K562 (cell line): Measurements from ENCODE around the gene SLC2A13.

Source experiments
- BMI1 ChIP-seq: fragments of 150-350 bp; IDR thresholded peaks from 2 replicates; pipeline ENCODE4 v1.6.1; 2014; ENCODE audit warnings: low read length
- KDM5B ChIP-seq: fragments of 200-600 bp; sonication (generic); IDR thresholded peaks from 2 replicates; pipeline ENCODE4 v1.6.1; 2012; ENCODE audit warnings: low read depth, mild to moderate bottlenecking, moderate library complexity, low read length, control low read depth, inconsistent platforms; ENCODE audit not compliant: insufficient replicate concordance
- MYBL2 ChIP-seq, 2 experiments: fragments of 450-650 bp in 1 of 2; sonication (generic) in 1 of 2; formaldehyde crosslinking in 1 of 2; IDR thresholded peaks; 2 replicates each; pipeline versions ENCODE4 v1.6.1 to v1.8.1; 2017 to 2022; ENCODE audit warnings: borderline replicate concordance in 1 of 2, inconsistent platforms in 1 of 2, low read depth in 1 of 2, mild to moderate bottlenecking in 1 of 2, missing genetic modification reagents in 1 of 2, moderate library complexity in 1 of 2
- TEAD4 ChIP-seq, 2 experiments: sonication (generic) in 1 of 2; formaldehyde crosslinking in 1 of 2; IDR thresholded peaks; 2 replicates each; pipeline versions ENCODE4 v1.6.1 to v1.8.0; 2012 to 2022; ENCODE audit warnings: borderline replicate concordance in 1 of 2, inconsistent platforms in 1 of 2, low read length in 1 of 2, mild to moderate bottlenecking in 1 of 2, missing genetic modification reagents in 1 of 2
- ZNF24 ChIP-seq: fragments of 450-650 bp; IDR thresholded peaks from 2 replicates; pipeline ENCODE4 v1.6.1; 2016
- TF ChIP-seq, protein P1 (sequence below), 3 experiments: IDR thresholded peaks in 2 of 3; conservative IDR thresholded peaks in 1 of 3; 2 replicates each; pipeline ENCODE4 v1.5.1; 2011 to 2012; ENCODE audit warnings: low read length in 3 of 3, mild to moderate bottlenecking in 3 of 3, control low read depth in 2 of 3, improper control_type of control experiment in 1 of 3, inconsistent platforms in 1 of 3, low read depth in 1 of 3, mixed read lengths in 1 of 3, moderate library complexity in 1 of 3; ENCODE audit not compliant: insufficient read depth in 2 of 3

DNA sequence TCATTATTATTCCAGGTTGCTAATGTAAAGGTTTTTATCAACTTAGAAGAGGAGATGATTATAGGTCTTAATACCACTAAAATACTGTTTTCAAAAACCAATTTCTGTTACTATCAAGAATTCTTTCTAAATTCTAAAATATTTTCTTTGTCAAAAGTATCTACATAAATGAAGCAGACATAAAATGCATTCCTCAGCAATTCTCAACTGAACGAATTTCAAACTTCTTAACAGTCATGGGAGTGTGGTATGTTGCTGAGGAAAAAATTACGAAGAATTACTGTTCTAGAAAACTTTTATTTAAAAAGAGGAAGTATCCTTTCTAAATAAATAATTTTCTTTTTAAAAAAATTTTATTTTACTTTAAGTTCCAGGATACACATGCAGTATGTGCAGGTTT lies 146.4 kb downstream of the SLC2A13 start:
- TF ChIP-seq MYBL2 (IDR thresholded peaks at IDR 0.05; ENCODE audit: low read depth) (no peak), MYBL2 (CRISPR knock-in tag; IDR thresholded peaks at IDR 0.05; ENCODE audit: borderline replicate concordance) (no peak), BMI1 (no peak), TEAD4 (IDR thresholded peaks at IDR 0.05; ENCODE audit: low read length) (no peak), TEAD4 (CRISPR knock-in tag; IDR thresholded peaks at IDR 0.05; ENCODE audit: borderline replicate concordance) (no peak), ZNF24 (no peak), KDM5B (no peak)
- TF ChIP-seq, protein P1, sequence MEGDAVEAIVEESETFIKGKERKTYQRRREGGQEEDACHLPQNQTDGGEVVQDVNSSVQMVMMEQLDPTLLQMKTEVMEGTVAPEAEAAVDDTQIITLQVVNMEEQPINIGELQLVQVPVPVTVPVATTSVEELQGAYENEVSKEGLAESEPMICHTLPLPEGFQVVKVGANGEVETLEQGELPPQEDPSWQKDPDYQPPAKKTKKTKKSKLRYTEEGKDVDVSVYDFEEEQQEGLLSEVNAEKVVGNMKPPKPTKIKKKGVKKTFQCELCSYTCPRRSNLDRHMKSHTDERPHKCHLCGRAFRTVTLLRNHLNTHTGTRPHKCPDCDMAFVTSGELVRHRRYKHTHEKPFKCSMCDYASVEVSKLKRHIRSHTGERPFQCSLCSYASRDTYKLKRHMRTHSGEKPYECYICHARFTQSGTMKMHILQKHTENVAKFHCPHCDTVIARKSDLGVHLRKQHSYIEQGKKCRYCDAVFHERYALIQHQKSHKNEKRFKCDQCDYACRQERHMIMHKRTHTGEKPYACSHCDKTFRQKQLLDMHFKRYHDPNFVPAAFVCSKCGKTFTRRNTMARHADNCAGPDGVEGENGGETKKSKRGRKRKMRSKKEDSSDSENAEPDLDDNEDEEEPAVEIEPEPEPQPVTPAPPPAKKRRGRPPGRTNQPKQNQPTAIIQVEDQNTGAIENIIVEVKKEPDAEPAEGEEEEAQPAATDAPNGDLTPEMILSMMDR (IDR thresholded peaks at IDR 0.05 in 2 of 3, conservative IDR thresholded peaks at IDR 0.05 in 1 of 3; ENCODE audit: insufficient read depth in 2 of 3, low read depth in 1 of 3, low read length in 3 of 3), result no peak
